Measurements from ENCODE around the gene PTCD3.
A peak's percentile ranks its signal among the peaks of the same experiment; 100 is the strongest.

The PTCD3 gene

DNA sequence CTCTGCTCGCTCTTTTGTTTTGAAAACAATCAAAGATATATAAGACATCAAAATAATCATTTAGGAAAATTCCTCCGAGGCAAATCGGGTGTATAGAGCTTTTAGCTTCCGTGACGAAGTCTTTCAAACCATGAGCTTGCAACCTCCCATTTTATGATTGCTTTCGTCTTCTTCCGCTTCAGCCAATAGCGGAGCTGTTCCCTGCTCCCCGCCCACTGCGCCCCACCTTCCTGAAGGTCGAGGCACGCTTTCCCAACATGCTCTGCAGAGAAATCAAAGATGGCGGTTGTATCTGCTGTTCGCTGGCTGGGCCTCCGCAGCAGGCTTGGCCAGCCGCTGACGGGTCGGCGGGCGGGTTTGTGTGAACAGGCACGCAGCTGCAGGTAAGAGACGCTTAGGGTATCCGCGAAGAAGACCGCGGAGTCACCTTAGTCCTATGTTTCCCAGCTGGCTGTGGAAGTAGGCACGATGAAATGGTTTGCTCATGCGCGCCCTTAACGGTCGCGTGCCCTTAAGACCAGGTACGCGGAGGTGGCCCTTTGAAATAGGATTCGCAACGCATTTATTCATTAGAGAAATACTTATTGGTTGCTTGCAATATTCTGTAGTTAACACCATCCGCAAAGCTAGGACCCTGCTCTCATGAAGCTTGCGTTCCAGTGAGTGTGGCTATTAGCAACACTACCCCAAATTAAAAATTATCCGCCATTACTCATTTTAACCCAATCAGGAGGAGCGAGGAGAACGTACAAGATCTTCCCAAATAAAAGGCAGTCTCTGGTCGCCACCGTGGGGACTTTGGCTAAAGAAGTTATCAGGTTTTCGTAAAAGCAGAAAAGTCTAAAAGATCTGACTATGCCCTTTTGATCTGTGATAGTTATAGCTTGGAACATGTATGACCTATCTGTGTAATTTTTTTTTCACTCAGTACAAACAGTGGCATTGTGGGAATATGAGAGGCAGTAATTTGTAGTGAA, at the start of gene PTCD3:
TSS of gene PTCD3 (plus strand) at position 267 of the 977 bp plus-strand sequence. CDS start at position 280, 13 bp downstream.
- peak; percentile 87 for DNase-seq

DNA sequence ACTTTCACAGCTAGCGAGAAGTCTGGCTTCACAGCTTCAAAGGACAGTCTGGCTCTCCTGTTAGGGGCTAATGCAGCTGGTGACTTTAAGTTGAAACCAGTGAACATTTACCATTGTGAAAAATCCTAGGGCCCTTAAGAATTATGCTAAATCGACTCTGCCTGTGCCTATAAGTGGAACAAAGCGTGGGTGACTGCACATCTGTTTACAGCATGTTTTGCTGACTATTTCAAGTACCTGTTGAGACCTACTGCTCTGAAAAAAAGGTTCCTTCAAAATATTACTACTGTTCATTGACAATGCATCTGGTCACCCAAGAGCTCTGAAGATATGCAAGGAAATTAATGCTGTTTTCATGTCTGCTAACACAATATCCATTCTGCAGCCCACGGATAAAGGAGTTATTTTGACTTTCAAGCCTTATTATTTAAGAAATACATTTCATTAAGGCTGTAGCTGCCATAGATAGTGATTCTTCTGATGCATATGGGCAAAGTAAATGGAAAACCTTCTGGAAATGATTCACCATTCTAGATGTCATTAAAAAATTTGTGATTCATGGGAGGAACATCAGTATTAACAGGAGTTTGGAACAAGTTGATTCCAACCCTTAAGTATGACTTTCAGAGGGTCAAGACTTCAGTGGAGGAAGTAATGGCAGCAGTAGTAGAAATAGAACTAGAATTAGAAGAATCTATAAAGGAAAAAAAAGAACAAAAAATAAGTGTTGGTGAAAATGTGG, 49.3 kb upstream of the PTCD3 start:
- no peak for DNase-seq

DNA sequence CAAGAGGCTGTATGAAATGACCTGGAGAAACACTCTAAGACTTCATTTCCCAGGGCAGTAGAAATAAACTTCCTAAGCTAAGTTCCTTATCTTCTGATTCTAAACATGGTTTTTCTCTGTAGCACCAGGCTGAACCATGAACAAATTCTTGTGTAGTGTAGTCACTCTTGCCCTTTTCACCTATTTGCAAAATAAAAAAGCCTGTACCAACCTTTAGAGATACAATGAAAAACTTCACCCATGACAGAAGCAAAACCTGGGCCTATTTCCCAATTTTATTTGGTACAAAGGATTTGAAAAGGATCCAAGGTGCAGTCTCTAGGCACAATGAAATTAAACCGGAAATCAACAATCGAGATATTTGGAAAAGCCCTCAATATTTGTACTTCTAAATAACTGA, 44.0 kb upstream of the PTCD3 start:
- no peak for DNase-seq

DNA sequence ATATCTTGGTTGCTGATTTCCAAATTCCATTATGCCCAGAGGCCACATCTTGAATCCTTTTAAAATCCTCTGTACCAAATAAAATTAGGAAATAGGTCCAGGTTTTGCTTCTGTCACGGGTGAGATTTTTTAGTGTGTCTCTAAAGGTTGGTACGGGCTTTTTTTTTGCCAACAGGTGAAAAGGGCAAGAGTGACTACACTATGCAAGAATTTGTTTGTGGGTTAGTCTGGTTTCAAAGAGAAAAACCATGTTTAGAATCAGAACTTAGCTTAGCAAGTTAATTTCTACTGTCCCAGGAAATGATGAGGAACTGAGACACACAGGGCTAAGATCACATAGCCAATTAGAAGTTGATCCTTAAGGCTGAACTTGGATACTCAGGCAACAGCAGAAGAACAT, 42.0 kb upstream of the PTCD3 start:
- no peak for DNase-seq

- no peak for DNase-seq
Measured at GRCh38 chr2:86065512-86065911, 40.5 kb upstream of the PTCD3 start.

DNA sequence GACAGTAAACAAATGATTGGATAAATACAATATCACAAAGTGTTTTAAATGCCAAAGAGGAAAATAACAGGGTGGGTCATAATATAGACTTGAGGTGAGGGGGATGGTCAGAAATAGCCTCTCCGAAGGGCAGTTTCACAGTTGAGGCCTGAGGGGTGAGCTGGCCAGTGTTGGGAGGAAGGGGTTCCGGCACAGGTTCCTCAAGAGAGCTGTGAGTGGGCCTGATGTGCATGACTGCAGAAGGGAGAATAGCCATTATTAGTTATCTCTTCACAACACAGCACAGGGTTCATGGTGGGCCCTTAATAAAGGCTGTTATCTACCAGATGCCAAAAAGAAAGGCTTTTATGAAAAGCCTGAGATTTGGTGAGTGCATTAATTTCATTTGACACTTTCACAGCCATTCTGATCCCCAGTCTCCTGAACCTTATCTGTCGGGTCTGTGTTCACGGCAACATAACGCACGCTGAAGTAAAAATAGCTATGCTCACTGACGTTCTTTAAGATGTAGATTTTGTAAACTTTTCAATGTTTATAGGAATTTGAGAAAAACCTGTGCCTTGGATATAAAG, 39.9 kb upstream of the PTCD3 start:
- no peak for DNase-seq

- no peak for DNase-seq
Measured at GRCh38 chr2:86066915-86067314, 39.1 kb upstream of the PTCD3 start.

GRCh38 chr2:86068136-86068588, 37.9 kb upstream of the PTCD3 start:
- no peak for DNase-seq

DNA sequence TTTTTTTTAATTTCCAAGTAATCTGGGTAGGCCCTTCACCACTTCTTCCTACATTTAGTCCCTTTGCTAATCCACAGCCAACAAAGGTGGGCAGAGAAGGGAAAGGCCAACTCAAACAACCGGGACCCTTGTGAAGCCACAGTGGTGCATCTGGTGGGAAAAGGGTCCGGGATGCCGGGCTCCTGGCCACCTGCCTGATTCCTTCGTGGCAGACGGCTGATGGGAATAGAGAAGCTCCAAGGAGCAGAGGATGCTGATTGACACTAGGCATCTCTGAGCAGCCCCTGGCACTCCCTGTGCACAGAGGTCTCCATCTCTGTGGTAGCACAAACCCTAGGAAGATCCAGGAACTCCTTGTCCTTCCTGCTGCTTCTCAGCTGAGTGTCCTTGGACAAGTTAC, 37.4 kb upstream of the PTCD3 start:
- DNase-seq, result no peak

GRCh38 chr2:86069091-86069685, 36.8 kb upstream of the PTCD3 start:
- DNase-seq, result no peak

DNA sequence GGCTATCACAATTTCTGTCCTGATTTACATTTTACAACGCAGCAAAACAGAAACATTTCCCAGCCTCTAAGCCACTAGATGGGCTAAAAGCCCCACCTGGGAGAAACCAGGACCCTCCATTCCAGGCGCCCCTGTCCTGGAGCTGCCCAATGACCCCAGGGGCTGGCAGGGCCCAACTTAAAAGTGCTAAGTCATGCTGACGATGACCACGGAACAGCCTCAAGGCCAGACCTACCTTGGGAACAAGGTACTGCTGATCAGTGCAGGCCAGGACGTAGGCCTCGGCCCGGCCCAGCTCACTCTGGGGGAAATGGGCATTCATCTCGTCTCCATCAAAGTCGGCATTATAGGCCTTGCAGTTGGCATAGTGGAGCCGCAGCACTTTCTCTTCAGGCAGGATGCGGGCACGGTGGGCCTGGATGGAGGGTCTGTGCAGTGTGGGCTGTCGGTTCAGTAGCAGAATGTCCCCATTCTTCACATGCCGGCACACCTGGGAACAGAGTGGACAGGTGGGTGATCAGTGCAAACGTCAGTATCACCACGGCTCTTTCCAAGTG, 36.2 kb upstream of the PTCD3 start:
- DNase-seq, result no peak

DNA sequence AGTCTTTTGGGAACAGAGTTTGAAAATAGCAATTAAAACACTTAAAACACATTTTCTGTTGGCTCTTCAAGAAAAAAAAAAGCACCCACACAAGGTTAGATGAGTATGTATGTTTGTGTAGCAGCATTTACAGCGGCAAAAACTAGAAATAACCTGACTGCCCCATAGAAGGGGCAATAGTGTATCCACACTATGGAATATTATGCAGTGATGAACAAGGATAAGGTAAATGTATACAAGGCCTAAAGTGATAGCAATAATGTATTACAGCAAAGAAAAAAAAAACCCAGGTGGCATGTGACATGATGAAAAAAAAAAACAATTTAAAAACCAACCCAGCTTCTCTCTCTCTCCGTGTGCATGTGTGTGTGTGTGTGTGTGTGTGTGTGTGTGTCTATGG, 35.2 kb upstream of the PTCD3 start:
- DNase-seq, result no peak

- peak; percentile 77 for DNase-seq
Measured at GRCh38 chr2:86072271-86072858, 33.7 kb upstream of the PTCD3 start.

GRCh38 chr2:86073225-86073624, 32.8 kb upstream of the PTCD3 start:
- no peak for DNase-seq

- no peak for DNase-seq
Measured at GRCh38 chr2:86074256-86074655, 31.8 kb upstream of the PTCD3 start.

DNA sequence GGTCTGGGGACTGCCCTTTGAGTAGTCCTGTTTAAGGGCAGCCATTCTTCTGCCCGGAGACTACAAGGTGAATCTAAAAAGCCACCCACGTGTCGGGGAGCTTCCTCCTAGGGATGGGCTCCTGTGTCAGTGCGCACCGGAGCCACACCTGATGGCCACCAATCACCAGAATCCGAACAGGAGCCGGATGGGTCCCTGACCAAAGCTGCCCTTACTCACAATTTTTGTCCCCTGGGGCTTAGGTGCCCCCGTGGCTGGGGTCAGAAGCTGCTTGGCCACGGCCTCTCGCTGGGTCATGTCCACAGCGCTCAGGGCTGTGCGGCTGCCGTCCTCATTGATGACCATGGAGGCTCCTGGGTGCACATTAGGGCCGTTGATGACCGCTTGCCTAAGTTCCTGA, 31.2 kb upstream of the PTCD3 start:
- DNase-seq, result no peak

- no peak for DNase-seq
Measured at GRCh38 chr2:86075886-86076285, 30.1 kb upstream of the PTCD3 start.

DNA sequence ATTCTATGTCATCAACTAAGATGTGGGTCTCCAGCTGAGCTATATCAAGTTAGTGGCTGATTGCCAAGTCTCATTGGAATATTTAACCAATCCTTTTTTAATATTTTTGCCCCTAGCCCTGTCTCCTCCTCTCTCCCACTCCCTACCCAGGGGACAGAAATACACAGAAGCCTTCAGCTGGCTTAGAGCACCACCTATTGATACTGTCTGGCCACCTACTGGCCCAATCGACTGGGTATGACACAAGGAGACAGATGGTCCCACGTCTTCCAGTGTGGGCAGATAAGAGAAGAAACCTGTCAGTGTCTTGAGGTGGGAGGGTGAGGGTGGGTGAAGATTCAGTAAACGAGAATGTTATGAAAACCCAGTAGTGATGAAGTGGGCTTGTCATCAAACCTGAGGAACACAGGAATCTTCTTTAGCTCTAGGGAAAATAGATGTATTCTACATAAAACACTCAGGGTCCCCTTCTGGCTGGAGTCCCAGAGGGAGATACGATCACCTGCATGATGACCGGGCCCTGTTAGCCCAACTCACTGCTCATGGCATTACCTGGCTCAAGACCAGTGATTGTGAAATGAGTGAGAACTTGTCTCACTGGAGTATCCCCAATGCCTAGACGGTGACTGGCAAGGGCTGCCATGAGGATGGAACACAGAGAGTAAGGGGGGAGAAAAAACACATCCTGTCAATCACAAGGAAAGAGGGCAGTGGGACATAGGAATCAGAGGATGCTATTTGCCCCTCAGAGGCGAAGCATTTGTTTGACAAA, 27.1 kb upstream of the PTCD3 start:
- DNase-seq, result no peak

- DNase-seq, result no peak
Measured at GRCh38 chr2:86079981-86080911, 25.8 kb upstream of the PTCD3 start.

DNA sequence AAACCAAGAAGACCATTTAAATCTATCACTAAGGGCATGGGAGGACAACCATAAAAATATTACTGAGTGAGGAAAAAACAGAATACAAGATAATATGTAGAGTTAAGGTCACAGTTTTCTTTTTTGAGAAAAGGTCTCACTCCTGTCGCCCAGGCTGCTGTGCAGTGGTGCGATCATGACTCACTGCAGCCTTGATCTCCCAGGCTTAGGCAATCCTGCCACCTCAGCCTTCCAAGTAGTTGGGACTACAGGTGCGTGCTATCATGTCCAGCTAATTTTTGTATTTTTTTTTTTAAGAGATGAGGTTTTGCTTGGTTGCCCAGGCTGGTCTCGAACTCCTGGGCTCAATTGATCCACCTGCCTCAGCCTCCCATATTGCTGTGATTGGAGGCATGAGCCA, 24.3 kb upstream of the PTCD3 start:
- DNase-seq, result no peak

Data from GF-D8 (cell line).